Measurements from ENCODE around the gene SLC16A2.
"Not testable (repeated sequence)": the region's sequence is repeated elsewhere in the genome, so short reads cannot be mapped to it uniquely, and the experiment has no call there.

The SLC16A2 gene

DNA sequence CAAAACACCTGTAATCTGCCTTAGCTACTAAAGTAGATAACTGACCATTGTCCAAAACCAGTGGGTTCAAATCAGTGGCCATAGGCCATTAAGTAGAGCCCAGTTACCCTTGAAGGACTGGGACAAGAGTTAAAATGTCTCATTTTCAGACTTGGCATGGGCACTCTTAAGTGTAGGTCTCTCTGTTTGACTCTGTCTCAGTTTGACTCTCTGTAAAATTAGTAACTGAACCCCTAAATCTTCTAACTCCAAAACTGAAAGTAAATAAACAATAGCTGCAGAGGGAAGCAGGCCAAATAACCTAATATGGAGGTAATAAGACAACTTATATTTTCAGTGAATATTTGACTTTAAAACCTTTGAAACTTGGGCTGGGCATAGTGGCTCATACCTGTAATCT, 89.1 kb downstream of the SLC16A2 start:
- DNase-seq: no peak

DNA sequence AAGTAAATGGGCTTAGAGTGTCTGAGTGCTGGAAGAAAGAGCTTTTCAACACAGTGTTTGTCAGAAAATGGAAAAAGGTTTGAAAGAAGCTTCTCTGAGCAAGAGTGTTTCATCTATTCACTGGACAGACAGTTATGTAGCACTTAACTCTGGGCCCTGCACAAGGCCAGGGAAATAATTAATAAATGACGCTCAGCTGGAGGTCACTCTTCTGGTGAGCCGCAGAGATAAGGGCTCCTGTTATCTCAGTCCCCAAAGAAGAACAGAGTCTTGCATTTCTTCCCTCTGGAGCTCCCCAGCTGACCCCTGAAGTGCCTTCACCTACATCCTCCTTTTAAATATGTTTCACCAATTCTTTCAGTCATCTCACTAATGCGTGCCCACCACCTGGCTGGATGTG, 90.4 kb downstream of the SLC16A2 start:
- DNase-seq: no peak

DNA sequence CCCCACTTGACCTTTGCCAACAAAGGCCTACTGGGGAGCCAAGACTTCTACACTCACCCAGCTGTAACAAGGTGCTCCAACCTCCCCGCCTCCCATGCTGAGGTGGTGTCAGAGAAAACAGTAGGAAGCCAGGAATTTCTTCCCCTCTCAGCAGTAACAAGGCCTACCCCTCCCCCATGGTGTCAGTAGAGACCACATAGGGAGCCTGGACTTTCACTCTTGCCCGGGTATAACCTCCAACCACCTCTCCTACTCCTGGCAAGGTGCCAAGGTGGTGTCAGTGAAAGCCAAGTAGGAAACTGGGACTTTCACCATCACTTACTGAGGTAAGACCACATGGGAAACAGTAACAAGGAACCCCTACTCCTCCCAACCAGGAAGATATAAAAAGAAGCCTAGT, 93.1 kb downstream of the SLC16A2 start:
- no peak for DNase-seq

- no peak for DNase-seq
Measured at GRCh38 chrX:74515356-74515755, 94.1 kb downstream of the SLC16A2 start.

DNA sequence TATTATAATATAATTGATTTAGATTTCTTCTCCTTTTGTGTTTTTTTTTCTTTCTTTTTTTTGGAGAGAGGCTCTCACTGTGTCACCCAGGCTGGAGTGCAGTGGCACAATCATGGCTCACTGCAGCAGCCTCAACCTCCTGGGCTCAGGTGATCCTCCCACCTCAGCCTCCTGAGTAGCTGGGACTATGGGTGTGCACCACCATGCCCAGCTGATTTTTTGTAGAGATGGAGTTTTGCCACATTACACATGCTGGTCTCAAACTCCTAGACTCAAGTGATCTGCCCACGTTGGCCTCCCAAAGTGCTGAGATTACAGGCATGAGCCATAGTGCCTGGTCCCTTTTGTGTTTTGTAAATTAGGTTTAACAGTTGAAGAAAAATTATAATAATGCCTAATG, 94.7 kb downstream of the SLC16A2 start:
- DNase-seq: not testable (repeated sequence)

DNA sequence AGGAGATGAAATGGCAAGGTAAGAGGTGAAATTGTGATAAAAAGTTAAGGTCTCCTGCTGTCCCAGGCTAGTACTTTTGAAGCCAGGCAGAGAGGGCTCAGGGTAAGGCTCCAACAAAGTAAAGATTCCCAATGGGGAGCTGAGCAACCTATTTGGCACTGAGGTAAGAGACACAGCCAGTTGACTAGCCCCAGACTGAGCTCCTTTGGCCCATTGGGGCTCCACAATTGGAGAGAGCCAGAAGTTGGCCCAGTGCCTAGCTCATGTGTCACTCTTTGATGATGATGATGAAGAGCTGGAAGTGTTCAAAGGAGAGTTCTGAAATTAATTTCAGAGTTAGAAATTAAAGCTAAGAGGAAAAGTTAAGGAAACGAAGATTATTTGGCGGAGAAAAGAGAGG, 98.6 kb downstream of the SLC16A2 start:
- no peak for DNase-seq

DNA sequence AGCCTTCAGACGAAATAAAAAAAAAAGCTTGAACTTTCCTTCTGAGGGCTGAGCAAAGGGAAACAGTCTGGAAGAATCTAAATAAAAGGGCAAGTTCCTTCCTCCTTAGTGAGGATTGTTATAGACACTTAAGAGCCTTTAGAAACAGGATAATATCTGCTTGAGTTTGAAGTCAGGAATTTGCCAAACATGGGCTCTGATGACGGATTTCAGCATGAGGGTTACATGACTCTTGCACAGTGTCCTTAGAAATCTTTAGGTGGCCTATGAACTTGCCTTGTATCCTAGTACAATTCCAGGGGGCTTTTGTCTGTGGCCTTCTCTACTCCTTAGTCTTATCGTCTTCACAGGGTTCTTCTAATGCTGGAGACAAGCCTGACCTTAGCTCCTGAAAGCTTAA, 99.0 kb downstream of the SLC16A2 start:
- no peak for DNase-seq

GRCh38 chrX:74520896-74521295, 99.6 kb downstream of the SLC16A2 start:
- DNase-seq: no peak

GRCh38 chrX:74521961-74522751, 100.9 kb downstream of the SLC16A2 start:
- DNase-seq: no peak

GRCh38 chrX:74523224-74523623, 101.9 kb downstream of the SLC16A2 start:
- DNase-seq: no peak

- DNase-seq: no peak
Measured at GRCh38 chrX:74523870-74524735, 102.8 kb downstream of the SLC16A2 start.

- DNase-seq: no peak
Measured at GRCh38 chrX:74525116-74525515, 103.8 kb downstream of the SLC16A2 start.

- DNase-seq: no peak
Measured at GRCh38 chrX:74526764-74527163, 105.5 kb downstream of the SLC16A2 start.

- DNase-seq: no peak
Measured at GRCh38 chrX:74527350-74527749, 106.1 kb downstream of the SLC16A2 start.

DNA sequence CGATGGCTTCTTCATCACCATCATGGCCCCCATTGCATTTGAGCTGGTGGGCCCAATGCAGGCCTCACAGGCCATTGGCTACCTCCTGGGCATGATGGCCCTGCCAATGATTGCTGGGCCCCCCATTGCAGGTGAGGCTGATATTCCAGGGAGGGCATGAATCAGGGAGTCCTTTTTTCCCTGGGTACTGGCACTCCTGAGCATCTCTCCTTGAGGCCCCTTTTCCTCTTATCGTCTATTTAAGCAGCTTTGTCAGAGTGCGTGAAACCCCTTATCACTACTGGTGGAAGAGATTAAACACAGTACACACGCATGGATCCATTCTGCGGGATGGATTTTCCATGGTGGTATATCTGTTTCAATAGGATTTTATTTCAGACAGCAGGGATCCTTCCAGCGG, 108.0 kb downstream of the SLC16A2 start:
- no peak for DNase-seq

GRCh38 chrX:74531081-74531480, 109.8 kb downstream of the SLC16A2 start:
- no peak for DNase-seq

DNA sequence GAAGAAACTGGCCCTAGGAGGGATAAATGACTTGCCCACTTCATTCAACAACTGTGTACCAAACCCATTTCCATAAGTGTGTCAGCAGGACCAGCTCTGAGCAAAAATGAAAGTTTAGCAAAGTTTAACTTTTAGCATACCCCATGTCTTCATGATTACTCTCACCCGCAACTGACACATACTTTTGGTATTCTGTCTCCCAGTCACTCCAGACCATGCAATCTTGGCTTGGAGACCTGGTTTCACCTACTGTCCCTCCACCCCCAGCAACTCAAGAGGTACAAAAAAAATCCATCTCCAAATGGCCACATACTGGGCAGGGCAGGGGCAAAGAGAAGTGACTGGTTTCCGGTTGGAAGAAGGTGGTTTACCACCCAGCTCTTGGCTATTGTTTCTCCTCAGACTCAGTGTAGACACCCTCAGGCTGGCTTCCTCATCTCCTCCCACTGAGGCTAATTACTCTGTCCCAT, 113.3 kb downstream of the SLC16A2 start:
- DNase-seq: no peak

DNA sequence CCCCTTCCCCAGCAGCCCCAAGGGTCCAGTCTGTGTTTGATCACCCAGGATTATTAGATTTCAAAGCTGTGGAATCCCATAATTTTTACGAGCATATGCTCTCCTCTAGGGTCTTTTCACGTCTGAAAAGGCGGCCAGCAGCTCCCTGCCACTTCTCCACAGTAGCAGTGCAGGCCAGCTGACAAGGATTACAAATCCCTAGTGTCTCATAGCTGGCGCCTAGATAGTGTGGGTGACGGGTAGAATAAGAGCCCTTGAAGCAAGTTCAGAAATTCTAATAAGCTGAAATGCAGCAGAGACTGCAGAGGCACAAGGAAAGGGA, 113.8 kb downstream of the SLC16A2 start:
- DNase-seq: no peak

DNA sequence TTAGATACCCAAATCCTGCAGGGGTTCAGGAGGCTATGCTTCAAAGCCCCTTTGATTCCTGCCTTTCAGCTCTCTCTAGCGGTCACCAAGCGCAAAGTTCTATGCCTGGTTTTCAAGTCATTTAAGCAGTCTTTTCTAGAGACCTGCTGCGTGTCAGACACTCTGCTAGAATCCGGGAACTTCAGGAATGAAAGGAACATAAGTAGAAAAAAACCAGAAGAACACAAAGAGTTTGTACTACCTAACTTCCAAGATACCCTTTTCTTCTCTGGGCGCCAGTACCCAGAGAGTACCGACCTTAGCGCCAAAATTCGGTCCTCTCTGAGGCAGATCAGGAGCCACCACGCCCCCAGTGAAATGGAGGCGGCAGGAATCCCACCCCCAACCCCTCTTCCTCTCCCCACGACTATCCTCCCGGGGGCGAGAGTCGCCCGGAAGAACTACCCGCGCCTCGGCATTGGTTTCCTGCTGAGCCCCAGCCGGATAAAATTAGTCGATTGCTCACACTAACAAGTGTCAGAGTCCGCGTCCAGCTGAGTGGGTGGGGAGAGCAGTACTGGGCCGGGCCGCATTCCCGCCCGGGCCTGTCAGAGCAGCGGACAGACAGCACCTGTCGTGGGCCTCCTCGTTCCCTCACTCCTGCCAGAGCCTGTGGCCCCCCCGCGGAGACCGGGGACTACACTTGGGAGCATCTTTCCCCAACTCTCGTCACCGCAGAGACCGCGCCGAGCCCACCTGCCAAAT, 114.3 kb downstream of the SLC16A2 start:
- peak; percentile 8 to 25 for DNase-seq

- peak in 1 of 2 experiments; percentile 1 for DNase-seq
Measured at GRCh38 chrX:74536152-74536831, 115.0 kb downstream of the SLC16A2 start.

GRCh38 chrX:74536832-74537371, 115.6 kb downstream of the SLC16A2 start:
- no peak for DNase-seq

GRCh38 chrX:74540635-74541249, 119.4 kb downstream of the SLC16A2 start:
- no peak for DNase-seq

Data from activated CD4-positive, alpha-beta T cell treated with anti-CD3 and anti-CD28 coated beads, Interleukin-2, amount 50 U/mL, for 4 hours (primary cell).